NB4 (cell line): ENCODE data around the gene POU4F1.
A peak's percentile ranks its signal among the peaks of the same experiment; 100 is the strongest.

Source experiments
- DNase-seq: peaks from one replicate; pipeline ENCODE4 v3.0.0; 2010; ENCODE audit warnings: low read depth
- H3K4me3 ChIP-seq: one replicate; pipeline ENCODE4 v1.5.1; 2011; ENCODE audit warnings: mild to moderate bottlenecking, low read depth, low read length, moderate library complexity
- MYC ChIP-seq: IDR thresholded peaks from 2 replicates; pipeline ENCODE4 v1.6.1; 2011; ENCODE audit warnings: low read depth, low read length
- POLR2A ChIP-seq: IDR thresholded peaks from 2 replicates; pipeline ENCODE4 v1.6.1; 2011; ENCODE audit warnings: mild to moderate bottlenecking; ENCODE audit not compliant: insufficient read length; ENCODE audit errors: extremely low read depth
- TF ChIP-seq, protein P1 (sequence below): IDR thresholded peaks from one replicate; pipeline ENCODE4 v1.5.1; 2012; ENCODE audit warnings: low read depth, low read length
- TF ChIP-seq, protein P2 (sequence below): IDR thresholded peaks from 2 replicates; pipeline ENCODE4 v1.6.1; 2011; ENCODE audit warnings: low read depth, low read length

Gene POU4F1

DNA sequence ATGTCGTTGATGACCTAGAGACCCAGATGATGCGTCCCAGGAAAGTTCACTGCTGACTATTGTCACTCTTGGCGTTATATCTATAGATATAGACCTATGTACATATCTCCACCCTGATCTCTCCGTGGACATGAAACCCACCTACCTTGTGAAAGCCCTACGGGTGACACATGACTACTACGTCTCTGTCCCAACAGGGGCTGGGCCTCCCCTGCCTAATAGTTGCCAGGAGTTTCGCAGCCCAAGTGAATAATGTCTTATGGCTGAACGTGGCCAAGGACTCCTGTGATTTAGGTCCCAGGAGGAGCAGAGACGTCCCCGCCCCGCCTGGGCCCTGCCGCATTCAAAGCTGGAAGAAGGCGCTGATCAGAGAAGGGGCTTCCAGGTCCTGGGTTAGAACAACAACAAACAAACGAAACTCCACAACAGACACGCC lies 4.9 kb upstream of the POU4F1 start:
- TF ChIP-seq, protein P1, sequence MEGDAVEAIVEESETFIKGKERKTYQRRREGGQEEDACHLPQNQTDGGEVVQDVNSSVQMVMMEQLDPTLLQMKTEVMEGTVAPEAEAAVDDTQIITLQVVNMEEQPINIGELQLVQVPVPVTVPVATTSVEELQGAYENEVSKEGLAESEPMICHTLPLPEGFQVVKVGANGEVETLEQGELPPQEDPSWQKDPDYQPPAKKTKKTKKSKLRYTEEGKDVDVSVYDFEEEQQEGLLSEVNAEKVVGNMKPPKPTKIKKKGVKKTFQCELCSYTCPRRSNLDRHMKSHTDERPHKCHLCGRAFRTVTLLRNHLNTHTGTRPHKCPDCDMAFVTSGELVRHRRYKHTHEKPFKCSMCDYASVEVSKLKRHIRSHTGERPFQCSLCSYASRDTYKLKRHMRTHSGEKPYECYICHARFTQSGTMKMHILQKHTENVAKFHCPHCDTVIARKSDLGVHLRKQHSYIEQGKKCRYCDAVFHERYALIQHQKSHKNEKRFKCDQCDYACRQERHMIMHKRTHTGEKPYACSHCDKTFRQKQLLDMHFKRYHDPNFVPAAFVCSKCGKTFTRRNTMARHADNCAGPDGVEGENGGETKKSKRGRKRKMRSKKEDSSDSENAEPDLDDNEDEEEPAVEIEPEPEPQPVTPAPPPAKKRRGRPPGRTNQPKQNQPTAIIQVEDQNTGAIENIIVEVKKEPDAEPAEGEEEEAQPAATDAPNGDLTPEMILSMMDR = no peak
- TF ChIP-seq POLR2A (no peak), MYC (no peak)
- TF ChIP-seq, protein P2, sequence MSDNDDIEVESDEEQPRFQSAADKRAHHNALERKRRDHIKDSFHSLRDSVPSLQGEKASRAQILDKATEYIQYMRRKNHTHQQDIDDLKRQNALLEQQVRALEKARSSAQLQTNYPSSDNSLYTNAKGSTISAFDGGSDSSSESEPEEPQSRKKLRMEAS = no peak
- DNase-seq = no peak
- no peak overlapping the region for H3K4me3 ChIP-seq

DNA sequence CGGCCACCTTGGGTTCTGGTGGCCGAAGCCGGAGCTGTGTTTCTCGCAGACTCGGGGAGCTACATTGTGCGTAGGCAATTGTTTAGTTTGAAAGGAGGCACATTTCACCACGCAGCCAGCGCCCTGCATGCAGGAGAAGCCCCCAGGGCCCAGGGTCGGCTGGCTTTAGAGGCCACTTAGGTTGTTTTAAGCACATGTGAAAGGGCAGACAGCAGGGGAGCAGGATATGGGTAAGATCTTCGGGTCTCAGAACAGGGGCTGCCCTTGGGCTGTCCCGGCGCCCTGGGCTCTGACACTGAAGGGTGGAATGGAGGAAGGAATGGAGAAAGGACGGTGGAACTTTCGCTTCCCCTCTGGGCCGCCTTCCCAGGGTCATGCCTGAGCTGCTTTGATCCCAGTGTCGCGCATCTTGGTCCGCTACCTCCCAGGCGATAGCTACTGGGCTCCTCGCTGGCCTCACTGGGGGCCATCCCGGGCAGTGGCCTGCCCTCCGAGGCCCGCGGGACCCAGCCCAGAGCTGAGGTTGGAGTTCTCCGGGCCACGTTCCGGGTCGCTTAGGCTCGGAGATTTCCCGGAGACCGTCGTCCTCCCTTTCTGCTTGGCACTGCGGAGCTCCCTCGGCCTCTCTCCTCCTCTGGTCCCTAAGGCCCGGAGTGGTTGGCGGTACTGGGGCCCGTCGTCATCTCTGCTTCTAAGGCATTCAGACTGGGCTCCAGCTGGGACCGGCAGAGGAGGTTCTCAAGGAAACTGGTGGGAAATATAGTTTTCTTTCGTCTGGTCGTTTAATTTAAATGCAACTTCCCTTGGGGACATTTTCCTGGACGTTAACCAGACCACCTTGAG lies 4.3 kb upstream of the POU4F1 start:
- DNase-seq = no peak
- TF ChIP-seq, protein P1 = no peak
- TF ChIP-seq POLR2A (no peak), MYC (no peak)
- TF ChIP-seq, protein P2 = no peak
- H3K4me3 ChIP-seq = no peak overlapping the region

DNA sequence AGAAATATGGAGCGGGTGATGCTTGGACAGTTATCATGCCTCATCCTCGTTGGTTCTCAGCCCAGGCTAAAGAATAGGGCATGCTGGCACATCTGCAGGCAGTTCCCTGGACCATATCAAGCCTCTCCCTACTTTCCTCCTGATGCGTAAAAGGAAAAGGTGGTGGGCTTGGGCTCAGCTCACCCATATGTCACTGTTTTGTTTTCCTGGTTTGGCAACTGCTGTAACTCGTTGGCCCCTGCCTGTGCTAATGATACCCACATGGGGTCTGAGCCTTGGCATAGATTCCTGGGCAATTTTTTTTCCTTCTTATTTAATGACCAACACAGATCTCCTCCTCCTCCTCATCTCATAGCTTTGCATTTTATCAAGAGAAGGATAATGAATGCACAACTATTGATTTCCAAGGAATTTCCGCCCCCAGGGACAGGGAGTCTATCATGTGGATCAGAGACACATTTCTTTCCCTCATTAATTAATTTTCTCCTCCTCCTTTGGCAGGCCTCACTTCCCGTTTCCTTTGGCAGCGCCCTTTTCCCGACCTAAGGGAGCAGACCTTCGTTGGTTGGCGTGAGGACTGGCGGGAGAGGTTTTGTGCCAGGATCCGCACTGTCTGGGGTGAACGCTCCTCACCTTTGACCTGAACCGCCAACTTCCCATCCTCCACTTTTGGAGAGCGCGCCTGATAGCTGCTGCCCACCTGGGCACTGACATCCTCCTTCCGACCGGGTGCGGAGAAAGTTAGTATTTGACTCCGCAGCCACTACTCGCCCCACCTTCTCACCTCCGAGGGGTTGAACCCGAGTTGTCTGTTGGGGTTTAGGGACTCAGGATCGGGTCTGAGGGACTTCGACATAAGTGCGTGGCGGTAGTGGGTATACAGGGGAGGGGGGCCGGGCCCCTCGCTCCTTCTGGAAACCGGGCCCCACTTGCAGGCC lies 3.4 kb upstream of the POU4F1 start:
- DNase-seq = no peak
- TF ChIP-seq, protein P1 = no peak
- TF ChIP-seq MYC (no peak), POLR2A (no peak)
- TF ChIP-seq, protein P2 = no peak
- H3K4me3 ChIP-seq = no peak overlapping the region

DNA sequence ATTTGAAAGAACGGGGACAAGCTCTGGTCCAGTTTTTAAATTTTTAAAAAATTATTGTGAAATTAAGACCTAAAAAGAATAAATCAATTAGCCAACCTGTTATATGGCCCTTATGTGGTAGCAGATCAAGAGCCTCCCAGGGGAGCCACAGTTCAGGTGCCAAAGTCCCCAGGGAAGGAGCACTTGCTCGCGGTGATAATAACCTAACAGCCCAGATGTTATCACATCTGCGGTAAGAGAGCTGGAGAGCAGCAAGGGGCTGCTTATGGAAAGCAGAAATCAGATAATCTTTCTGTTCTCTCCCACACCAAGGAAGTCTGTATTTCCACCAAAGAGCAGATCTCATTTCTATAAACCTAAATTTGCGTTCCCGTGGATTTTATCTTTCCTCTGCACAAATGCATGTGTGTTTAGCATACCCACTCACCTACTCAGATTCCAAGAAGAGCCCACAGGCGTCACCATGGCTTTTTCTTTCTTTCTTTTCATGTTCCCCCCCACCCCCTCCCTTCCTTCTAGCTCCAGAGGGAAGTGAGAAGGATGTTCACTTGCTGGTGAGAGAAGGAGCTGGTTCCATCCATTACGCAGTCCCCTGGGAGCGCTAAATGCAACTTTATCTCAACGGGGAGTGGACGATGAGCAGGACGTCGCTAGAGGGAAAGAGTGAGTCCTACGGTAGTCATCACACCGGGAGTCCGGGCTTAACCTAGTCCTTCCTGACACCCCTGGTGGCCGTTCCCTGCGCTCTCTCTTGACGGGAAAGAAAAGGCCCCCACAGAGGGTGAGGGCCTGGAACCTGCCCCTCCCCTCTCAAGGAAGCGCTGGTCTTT lies 1.6 kb upstream of the POU4F1 start:
- H3K4me3 ChIP-seq = no peak overlapping the region
- DNase-seq = peak; percentile 38

More for the DNA sequence above, 1.6 kb upstream of the POU4F1 start:
- TF ChIP-seq POLR2A (no peak), MYC (no peak)
- TF ChIP-seq, protein P2 = no peak
- TF ChIP-seq, protein P1 = no peak
